ENCODE data around the gene BTRC.
"Not testable (repeated sequence)": the region's sequence is repeated elsewhere in the genome, so short reads cannot be mapped to it uniquely, and the experiment has no call there.

Gene BTRC

DNA sequence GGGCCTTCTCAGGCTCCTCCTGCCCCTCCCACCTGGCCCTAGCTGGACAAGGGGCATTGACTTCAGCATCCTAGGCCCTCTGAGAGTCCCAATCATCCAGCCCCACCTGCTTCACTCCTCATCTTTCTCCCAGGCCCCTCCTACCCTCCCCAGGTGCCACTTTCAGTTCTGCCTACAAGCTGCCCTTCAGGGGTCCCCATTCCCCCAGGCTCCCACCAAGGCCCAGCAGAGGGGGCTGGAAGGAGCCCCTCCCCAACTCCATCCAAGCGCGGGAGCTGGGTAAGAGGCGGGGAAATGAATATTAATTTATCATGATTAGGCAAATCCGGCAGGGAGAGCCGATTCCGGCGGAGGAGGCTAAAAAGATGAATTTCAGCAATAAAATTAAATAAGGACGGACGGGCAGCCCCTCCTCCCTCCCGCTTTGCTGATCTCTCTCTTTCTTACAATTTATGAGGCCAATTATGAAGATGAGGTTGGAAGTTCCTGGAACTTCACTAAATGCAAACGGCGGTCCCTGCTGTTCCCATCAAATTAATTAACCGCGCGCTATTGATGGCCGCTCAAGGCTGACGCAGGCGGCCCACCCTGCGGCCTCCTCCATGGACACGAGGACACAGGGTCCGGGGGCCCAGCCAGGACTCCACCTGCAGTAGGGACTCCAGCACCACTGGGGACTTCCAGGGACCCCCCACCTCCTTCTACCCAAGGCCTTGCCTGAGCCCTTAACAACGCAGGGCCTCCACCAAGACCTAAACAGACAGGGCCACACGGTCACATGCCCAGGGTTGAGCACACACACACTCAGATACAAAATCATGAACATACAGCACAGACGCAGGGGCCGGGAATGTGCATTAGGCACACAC is 220.2 kb downstream of the BTRC start:
- Mint-ChIP-seq H3K4me3 (no peak overlapping the region), H3K27ac (peak overlapping the region; percentile 54)

DNA sequence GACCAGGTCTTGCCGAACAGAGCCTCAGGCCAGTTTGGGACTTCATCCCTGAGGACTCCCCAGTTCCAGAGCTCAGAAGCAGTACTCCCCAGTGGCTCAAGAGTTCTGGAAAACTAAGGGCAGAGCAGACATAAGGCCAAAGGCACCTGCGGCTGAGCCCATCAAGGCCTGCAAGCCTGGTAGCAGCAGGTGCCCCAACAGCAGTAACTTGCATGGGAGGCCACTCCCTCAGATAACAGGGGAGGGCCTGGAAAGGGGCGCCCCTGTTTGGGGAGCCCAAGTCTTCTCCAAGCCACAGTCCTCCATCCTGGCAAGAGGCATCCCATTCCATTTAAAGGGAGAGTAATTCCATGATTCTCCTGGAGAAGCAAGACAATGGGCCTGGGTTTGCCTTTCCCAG is 221.1 kb downstream of the BTRC start:
- Mint-ChIP-seq H3K4me3 (no peak overlapping the region), H3K4me1 (peaks cover 15% of the 10 kb centered on the region), H3K27ac (peak overlapping the region; percentile 54), H3K9me3 (no peaks in the 10 kb centered on the region), H3K36me3 (peaks cover 19% of the 10 kb centered on the region)
- DNase-seq (ENCODE audit: low spot score in 2 of 2) (no peak), ATAC-seq (no peak)

More for the DNA sequence above, 220.2 kb downstream of the BTRC start:
- Mint-ChIP-seq H3K36me3 (peaks cover 21% of the 10 kb centered on the region), H3K9me3 (no peaks in the 10 kb centered on the region), H3K4me1 (peaks cover 23% of the 10 kb centered on the region)
- ATAC-seq (no peak), DNase-seq (ENCODE audit: low spot score in 2 of 2) (no peak)

DNA sequence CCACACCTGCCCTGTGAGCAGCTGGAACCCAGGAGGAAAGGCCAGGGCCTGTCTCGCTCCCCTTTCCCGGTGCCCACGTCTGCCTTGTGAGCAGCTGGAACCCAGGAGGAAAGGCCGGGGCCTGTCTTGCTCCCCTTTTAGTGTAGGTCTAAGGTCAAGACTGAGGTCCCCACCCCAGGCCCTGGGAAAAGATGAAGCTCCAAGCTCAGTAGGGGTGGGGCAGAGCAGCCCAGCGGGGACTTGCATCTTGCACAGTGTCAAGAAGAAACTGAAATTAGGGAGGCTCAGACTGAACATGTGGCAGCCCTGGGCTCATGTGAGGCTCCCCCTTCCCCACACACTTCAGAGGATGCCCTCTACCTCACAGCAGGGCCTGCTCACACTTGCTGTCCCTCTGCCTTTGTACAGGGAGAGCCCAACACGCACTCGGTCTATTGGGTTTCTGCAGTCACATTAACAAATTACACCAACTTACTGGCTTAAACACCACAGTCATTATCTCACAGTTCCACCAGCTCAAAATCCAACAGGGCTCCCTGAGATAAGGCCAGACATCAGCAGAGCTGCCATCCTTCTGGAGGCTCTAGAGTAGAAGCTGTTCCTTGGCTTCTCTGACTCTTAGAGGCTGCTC is 221.7 kb downstream of the BTRC start:
- Mint-ChIP-seq H3K9me3 (no peaks in the 10 kb centered on the region), H3K4me1 (peaks cover 11% of the 10 kb centered on the region), H3K4me3 (no peak overlapping the region), H3K36me3 (peaks cover 25% of the 10 kb centered on the region), H3K27ac (no peak overlapping the region)
- DNase-seq (ENCODE audit: low spot score in 2 of 2) (no peak), ATAC-seq (no peak)

DNA sequence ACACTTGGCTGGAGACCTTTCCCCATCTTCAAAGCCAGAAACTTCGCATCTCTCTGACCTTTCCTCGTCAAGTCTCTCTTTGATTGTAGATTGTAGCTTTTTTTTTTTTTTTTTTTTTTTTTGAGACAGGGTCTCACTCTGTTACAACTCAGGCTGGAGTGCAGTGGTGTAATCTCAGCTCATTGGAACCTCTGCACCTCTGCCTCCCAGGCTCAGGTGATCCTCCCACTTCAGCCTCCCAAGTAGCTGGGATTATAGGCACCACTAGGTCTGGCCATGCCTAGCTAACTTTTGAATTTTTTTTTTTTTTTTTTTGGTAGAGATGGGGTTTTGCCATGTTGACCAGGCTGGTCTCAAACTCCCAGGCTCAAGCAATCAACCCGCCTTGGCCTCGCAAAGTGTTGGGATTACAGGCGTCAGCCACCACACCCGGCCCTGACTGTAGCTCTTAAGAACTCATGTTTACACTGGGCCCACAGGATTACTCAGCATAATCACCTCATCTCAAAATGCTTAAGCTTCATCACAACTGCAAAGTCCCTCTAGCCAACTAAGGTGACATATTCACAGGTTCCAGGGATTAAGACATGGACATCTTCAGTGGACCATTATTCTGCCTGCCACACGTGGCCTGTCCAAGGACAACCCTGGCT is 222.4 kb downstream of the BTRC start:
- peaks cover 28% of the 10 kb centered on the region for H3K36me3 Mint-ChIP-seq
- H3K9me3 Mint-ChIP-seq: no peaks in the 10 kb centered on the region
- H3K27ac Mint-ChIP-seq: peak overlapping the region; percentile 52
- H3K4me3 Mint-ChIP-seq: no peak overlapping the region
- no peak for DNase-seq (ENCODE audit: low spot score in 2 of 2)
- no peak for ATAC-seq
- peaks cover 7% of the 10 kb centered on the region for H3K4me1 Mint-ChIP-seq

DNA sequence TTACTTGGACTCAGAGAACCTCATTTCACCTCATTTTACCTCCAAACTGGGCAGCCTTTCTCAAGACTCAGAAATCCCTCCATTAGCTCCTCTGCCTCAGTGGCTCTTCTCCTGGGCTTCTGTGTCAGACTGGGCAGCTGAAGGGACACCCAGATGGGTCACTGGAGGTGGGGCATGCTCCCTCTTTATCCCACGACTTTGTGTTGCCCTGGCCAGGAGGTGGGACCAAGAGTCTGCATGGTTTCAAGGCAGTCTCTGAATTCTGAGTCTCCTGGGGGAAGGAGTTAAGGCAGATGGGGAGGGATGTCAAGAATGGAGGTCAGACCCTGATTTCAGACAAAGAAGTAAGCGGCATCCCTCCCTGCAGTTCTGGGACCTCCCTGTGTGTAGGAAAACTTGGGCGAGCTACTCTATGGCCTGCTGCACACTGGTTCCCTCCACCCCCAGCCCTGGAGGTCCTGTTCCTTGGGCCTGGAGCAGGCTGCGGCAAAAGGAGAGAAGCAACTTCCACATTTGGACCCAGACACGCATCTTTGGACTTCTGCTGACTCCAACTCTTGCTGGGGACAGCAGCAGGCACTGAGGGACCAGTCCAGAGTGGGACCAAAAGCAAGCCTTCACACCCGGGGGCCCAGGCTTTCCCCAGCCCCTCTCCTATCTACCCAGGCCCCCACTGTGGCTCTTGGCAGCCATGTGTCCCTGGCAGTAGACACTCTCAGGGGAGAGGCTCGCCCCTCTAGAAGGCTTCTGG is 223.3 kb downstream of the BTRC start:
- Mint-ChIP-seq H3K4me1 (peaks cover 7% of the 10 kb centered on the region), H3K4me3 (no peak overlapping the region), H3K9me3 (no peaks in the 10 kb centered on the region), H3K27ac (peak overlapping the region; percentile 52), H3K36me3 (peaks cover 38% of the 10 kb centered on the region)
- DNase-seq (ENCODE audit: low spot score in 2 of 2): no peak
- no peak for ATAC-seq

DNA sequence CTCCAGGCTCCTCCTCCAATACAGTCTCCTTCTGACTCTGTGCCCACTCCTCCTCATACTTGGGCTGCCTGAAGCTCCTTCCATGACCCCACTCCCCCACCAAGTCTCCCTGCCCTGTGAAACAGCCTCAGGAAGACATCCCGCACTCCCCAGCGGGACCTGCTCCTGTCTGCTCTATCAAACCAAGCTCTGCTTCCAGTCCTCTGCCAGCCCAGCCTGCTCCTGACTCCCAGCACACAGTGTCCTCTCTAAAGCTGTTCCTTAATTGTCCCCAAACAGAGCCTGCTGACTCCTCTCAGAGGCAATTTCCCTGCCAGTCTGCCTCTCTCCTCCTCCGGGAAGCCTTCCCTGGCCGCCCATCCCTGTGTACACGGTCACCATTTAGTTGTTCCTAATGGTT is 224.2 kb downstream of the BTRC start:
- Mint-ChIP-seq H3K4me3 (no peak overlapping the region), H3K9me3 (no peaks in the 10 kb centered on the region), H3K4me1 (peaks cover 7% of the 10 kb centered on the region), H3K27ac (peak overlapping the region; percentile 29), H3K36me3 (peaks cover 46% of the 10 kb centered on the region)
- no peak for ATAC-seq
- DNase-seq (ENCODE audit: low spot score in 2 of 2): no peak

DNA sequence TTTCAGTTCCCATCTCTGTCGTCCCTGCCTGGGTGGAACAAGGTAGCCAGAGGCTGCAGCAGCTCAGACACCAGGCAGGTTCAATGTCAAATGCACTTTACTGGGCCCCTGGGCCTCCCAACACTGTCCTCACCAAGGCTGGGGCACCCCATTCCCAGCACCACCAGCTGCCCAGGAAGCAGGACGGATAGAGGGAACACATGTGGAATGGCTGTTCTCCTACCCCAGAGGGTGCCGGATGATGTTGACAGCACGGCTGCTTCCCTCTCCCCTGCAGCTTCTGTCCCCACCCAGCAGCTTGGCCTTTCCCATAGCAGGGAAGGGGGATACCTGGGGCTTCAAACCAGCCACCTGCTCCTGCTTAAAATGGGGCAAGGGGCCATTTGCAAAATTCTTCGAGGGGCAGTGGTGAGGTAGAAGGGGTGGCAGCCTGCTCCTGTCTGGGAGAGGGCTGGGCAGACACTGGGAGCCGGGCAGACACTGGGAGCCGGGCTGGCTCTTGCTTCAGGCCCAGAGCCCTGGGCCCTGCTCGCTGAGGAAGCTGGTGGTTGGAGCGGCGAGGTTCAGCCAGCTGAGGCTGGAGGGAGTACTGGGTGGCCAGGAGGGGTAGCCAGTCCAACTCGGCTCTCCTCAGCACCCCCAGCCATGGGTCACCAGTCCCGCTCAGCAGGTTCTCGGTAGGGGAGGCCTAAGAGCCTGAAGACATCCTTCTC is 225.0 kb downstream of the BTRC start:
- peak overlapping the region; percentile 29 for H3K27ac Mint-ChIP-seq
- DNase-seq (ENCODE audit: low spot score in 2 of 2): no peak
- no peak for ATAC-seq
- H3K4me3 Mint-ChIP-seq: no peak overlapping the region
- peaks cover 7% of the 10 kb centered on the region for H3K4me1 Mint-ChIP-seq
- peaks cover 46% of the 10 kb centered on the region for H3K36me3 Mint-ChIP-seq
- H3K9me3 Mint-ChIP-seq: no peaks in the 10 kb centered on the region

DNA sequence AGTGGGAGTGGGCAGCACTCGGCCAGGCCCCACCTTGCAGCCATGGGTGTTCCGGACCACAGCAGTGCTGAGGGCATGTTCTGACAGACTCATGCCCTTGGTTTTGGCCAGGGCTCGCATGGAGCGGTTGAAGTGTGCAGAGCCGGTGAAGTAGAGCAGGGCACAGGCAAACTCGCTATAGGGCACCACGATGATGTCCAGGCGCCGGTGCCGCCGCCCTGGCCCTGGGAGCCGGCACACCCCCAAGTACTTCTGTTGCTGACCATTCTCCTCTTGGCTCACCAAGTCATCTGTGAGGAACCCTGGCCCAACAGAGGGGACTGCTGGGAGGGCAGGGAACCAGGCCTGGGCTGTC is 225.5 kb downstream of the BTRC start:
- peaks cover 51% of the 10 kb centered on the region for H3K36me3 Mint-ChIP-seq
- H3K9me3 Mint-ChIP-seq: no peaks in the 10 kb centered on the region
- H3K4me1 Mint-ChIP-seq: peaks cover 10% of the 10 kb centered on the region
- no peak for ATAC-seq
- DNase-seq (ENCODE audit: low spot score in 2 of 2): no peak
- no peak overlapping the region for H3K27ac Mint-ChIP-seq
- no peak overlapping the region for H3K4me3 Mint-ChIP-seq

DNA sequence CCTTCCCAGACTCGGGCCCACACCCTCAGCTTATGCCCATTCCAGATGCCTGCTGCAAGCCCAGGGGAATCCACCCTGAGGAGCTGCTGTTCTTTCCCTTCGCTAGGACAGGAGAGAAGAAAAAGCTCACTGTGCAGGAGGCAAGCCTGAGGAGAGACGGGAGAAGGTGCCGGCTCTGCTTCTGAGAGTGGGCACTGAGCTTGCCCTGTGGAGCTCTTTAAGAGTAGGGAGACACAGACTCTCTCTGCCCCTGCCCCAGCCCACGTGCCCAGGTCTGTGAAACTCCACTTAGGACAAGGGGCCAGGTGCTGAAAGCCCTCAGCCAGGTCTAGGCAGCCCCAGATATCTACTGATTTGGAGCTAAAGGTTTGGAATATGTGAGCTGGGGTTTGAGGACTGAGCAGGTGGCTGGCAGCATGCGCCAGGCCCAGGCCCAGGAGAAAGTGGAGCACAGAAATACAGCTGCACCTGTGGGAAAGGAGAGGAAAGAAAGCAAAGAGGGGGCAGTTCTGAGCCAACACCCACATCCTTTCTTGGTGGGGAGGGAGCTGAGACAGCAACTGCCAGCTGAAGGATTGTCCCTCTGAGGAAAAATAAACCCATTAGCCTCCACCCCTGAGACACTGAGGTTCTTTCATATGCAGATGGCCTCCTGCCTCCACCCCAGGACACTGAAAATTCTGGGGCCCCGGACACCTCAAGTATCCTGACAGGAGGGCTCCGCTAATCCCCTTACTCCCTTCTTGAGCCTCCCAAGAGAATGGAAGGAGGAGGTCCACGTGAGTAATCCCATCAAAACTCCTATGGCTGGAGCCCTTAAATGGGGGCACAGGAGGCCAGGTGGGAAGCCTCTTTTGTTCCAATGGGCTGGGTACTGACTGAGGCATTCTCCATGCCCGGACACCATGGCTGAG is 226.8 kb downstream of the BTRC start:
- Mint-ChIP-seq H3K9me3 (no peaks in the 10 kb centered on the region), H3K4me3 (no peak overlapping the region), H3K4me1 (peaks cover 17% of the 10 kb centered on the region), H3K27ac (no peak overlapping the region), H3K36me3 (peaks cover 54% of the 10 kb centered on the region)
- no peak for ATAC-seq
- DNase-seq (ENCODE audit: low spot score in 2 of 2): no peak

DNA sequence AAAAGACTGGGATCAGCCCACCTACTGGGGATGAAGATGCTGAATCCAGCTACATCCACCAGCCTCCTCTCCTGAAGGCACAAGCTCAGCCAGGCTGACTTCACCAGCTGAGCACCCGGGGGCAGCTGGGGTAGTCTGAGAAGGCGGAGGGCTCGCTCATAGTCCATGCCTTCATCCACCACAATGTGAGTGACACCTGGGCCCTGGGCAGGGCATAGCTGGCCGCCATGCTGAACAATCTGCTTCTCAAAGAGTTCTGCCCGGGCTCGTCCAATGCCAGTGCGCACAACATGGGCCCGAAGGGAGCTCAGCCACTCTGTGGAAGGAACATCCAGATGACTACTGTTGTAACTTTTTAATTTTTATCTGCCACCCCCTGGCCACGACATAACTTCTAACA is 231.9 kb downstream of the BTRC start:
- Mint-ChIP-seq H3K9me3 (no peaks in the 10 kb centered on the region), H3K27ac (no peak overlapping the region), H3K36me3 (peaks cover 42% of the 10 kb centered on the region), H3K4me1 (peaks cover 27% of the 10 kb centered on the region), H3K4me3 (no peak overlapping the region)
- DNase-seq (ENCODE audit: low spot score in 2 of 2): no peak
- no peak for ATAC-seq

DNA sequence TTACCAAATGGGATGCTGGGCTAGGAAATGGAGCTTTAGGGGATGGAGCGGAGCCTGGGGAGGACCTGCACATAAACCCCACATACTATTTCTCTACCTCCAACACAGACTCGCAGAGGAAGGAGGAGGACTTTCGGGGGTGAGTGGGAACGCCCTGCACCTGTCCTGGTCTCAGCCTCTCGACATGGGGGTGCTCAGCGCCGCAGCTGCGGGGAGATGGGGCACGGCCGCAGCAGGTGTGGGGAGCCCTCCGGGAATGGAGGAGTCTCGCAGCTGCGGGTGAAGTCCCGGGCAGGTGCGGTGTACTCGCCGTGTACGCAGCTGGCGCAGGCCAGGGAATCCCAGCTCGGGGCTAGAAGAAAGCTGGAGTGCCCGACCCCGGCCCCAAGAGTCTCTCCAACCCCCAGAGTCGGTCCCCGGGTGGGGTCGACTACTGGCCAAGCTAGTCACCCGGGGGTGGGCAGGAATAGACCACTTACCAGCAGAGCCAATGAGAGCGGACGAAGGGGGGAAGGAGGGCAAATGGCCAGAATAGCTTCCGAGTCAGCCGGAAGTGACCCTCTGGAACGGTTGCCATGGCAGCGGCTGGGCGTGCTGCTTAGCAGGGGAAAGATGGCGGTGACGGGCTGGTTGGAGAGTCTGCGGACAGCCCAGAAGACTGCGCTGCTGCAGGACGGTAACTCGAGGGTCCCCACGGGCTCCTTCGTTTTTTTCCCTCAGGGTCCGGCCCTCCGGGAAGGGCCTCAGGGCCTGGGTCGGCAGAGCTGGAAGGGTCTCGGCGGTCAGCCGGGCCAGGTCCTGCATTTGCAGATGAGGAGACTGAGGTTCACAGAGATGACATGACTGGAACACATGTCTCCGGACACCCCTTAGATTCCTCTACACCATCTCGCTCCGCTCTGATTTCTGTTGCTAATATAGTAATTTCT is 234.0 kb downstream of the BTRC start, which contains the start of the genes DPCD and POLL:
Gene DPCD, plus strand, starts transcription at position 597 of the 929 bp plus-strand sequence. Its CDS starts 16 bp downstream, at position 613.
Gene POLL, minus strand, starts transcription at position 533 of the 929 bp plus-strand sequence. CDS start 897 bp downstream, outside the sequence.
- Mint-ChIP-seq H3K9me3 (no peaks in the 10 kb centered on the region), H3K36me3 (peaks cover 23% of the 10 kb centered on the region), H3K27ac (peak within 1 kb of the TSS; percentile 90), H3K4me3 (peak within 1 kb of the TSS; percentile 91), H3K4me1 (peaks cover 27% of the 10 kb centered on the region)
- DNase-seq (ENCODE audit: low spot score in 2 of 2): peak; percentile 85 to 96
- ATAC-seq: peak; percentile 97

DNA sequence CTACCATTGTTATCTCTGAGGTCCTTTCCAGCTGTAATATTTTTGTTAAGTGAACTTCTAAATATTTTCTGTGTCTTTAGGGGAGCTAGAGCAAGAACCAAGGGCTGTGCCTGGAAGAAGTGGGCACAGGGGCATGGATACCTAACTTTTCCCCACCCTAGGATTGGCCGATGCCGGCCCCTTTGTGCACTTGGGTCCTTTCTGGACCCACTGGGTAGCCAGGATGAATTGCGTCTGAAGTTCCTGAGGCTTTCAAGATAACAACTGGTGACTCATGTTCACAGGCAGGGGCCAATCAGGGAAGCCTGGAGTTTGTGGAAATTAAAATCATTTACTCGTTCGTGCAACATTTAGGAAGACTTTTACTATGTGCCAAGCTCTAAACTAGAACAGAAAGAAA is 234.9 kb downstream of the BTRC start:
- Mint-ChIP-seq H3K27ac (peak overlapping the region; percentile 90), H3K9me3 (no peaks in the 10 kb centered on the region), H3K36me3 (peaks cover 22% of the 10 kb centered on the region), H3K4me3 (peak overlapping the region; percentile 91), H3K4me1 (peaks cover 27% of the 10 kb centered on the region)
- no peak for DNase-seq (ENCODE audit: low spot score in 2 of 2)
- no peak for ATAC-seq

DNA sequence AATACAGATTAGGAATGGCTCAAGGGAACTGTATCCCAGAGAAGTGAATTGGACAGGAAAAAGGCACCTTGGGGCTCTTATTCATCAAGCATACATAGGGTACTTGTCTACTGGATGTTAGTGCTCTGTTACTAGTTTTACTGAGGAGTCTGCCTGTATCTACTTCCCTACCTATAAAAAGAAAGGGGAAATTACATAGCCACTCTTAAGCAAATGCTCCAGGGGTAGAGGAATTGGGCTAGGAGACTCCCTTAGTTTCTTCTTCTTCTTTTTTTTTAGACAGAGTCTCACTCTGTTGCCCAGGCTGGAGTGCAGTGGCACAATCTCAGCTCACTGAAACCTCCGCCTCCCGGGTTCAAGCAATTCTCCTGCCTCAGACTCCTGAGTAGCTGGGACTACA is 239.4 kb downstream of the BTRC start:
- not testable (repeated sequence) for H3K4me1 Mint-ChIP-seq; ATAC-seq; H3K36me3 Mint-ChIP-seq; H3K27ac Mint-ChIP-seq; DNase-seq (ENCODE audit: low spot score in 2 of 2); H3K9me3 Mint-ChIP-seq; H3K4me3 Mint-ChIP-seq
